Nephron (organoid): ENCODE measurements around the gene PIF1.
"Not testable (repeated sequence)": the region's sequence is repeated elsewhere in the genome, so short reads cannot be mapped to it uniquely, and the experiment has no call there.

Source experiments
- H3K27ac Mint-ChIP-seq, 3 experiments: 2 replicates each; pipeline ENCODE4 v1.8.0; 2020; ENCODE audit warnings: mixed read lengths in 3 of 3, mild to moderate bottlenecking in 2 of 3, moderate library complexity in 1 of 3
- H3K27me3 Mint-ChIP-seq: 2 replicates; pipeline ENCODE4 v1.8.0; 2021; ENCODE audit warnings: low read depth, mild to moderate bottlenecking, moderate library complexity, mixed read lengths
- H3K36me3 Mint-ChIP-seq: 2 replicates; pipeline ENCODE4 v1.8.0; 2020; ENCODE audit warnings: low read depth, mixed read lengths
- H3K4me1 Mint-ChIP-seq: 2 replicates; pipeline ENCODE4 v1.8.0; 2020; ENCODE audit warnings: mixed read lengths
- H3K4me3 Mint-ChIP-seq, 3 experiments: 2 replicates each; pipeline ENCODE4 v1.8.0; 2020; ENCODE audit warnings: mild to moderate bottlenecking in 3 of 3, mixed read lengths in 3 of 3, moderate library complexity in 2 of 3
- H3K9me3 Mint-ChIP-seq: 2 replicates; pipeline ENCODE4 v1.8.0; 2020; ENCODE audit warnings: mixed read lengths
- TF ChIP-seq, protein P1 (sequence below), 3 experiments: fragments of 200-600 bp; sonication (generic); IDR thresholded peaks; one replicate each; pipeline ENCODE4 v1.5.0; 2021; ENCODE audit warnings: antibody characterized with exemption in 3 of 3; ENCODE audit not compliant: unreplicated experiment in 3 of 3

The PIF1 gene

GRCh38 chr15:64833690-64834089 lies 8.2 kb upstream of the PIF1 start:
- no peaks in the 10 kb centered on the region for H3K27me3 Mint-ChIP-seq
- peaks cover 4% of the 10 kb centered on the region for H3K36me3 Mint-ChIP-seq
- H3K27ac Mint-ChIP-seq = no peak overlapping the region
- no peak overlapping the region for H3K4me3 Mint-ChIP-seq
- TF ChIP-seq, protein P1, sequence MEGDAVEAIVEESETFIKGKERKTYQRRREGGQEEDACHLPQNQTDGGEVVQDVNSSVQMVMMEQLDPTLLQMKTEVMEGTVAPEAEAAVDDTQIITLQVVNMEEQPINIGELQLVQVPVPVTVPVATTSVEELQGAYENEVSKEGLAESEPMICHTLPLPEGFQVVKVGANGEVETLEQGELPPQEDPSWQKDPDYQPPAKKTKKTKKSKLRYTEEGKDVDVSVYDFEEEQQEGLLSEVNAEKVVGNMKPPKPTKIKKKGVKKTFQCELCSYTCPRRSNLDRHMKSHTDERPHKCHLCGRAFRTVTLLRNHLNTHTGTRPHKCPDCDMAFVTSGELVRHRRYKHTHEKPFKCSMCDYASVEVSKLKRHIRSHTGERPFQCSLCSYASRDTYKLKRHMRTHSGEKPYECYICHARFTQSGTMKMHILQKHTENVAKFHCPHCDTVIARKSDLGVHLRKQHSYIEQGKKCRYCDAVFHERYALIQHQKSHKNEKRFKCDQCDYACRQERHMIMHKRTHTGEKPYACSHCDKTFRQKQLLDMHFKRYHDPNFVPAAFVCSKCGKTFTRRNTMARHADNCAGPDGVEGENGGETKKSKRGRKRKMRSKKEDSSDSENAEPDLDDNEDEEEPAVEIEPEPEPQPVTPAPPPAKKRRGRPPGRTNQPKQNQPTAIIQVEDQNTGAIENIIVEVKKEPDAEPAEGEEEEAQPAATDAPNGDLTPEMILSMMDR (IDR thresholded peaks at IDR 0.05; ENCODE audit: unreplicated experiment in 3 of 3) = no peak
- peaks cover 19% of the 10 kb centered on the region for H3K4me1 Mint-ChIP-seq
- H3K9me3 Mint-ChIP-seq = no peaks in the 10 kb centered on the region

GRCh38 chr15:64828985-64829384 lies 3.5 kb upstream of the PIF1 start:
- TF ChIP-seq, protein P1 (IDR thresholded peaks at IDR 0.05; ENCODE audit: unreplicated experiment in 3 of 3) = no peak
- Mint-ChIP-seq H3K9me3 (no peaks in the 10 kb centered on the region), H3K36me3 (no peaks in the 10 kb centered on the region), H3K4me3 (no peak overlapping the region), H3K27ac (no peak overlapping the region), H3K4me1 (peaks cover 25% of the 10 kb centered on the region), H3K27me3 (peaks cover 13% of the 10 kb centered on the region)

- Mint-ChIP-seq H3K27me3 (peaks cover 17% of the 10 kb centered on the region), H3K27ac (peak overlapping the region; percentile 93 to 98 (median 96)), H3K9me3 (no peaks in the 10 kb centered on the region), H3K4me1 (peaks cover 22% of the 10 kb centered on the region), H3K36me3 (peaks cover 10% of the 10 kb centered on the region), H3K4me3 (peak overlapping the region; percentile 87 to 96 (median 93))
- TF ChIP-seq, protein P1 (IDR thresholded peaks at IDR 0.05; ENCODE audit: unreplicated experiment in 3 of 3) = no peak
Observed at GRCh38 chr15:64824929-64825430, 467 bp downstream of the PIF1 start.

DNA sequence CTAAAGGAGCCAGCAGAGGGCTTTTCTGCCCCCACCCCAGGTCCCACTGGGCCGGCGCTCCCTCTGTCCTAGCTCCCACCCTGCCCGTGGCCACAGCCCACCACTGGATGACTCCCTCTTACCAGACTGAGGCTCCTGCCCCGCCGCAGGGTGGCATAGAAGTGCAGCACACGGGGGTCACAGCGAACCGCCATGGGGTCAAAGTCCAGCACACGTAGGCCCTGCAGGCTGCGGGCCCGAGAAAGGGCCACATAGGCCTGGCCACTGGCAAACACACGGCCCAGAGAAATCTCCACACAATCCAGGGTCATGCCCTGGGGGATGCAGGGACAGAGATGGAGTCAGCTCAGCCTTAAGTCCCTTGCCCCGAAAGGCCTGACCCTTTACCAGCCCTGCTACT lies 9.0 kb downstream of the PIF1 start:
- no peak overlapping the region for H3K27ac Mint-ChIP-seq
- no peaks in the 10 kb centered on the region for H3K9me3 Mint-ChIP-seq
- TF ChIP-seq, protein P1 (IDR thresholded peaks at IDR 0.05; ENCODE audit: unreplicated experiment in 3 of 3) = no peak
- peaks cover 5% of the 10 kb centered on the region for H3K4me1 Mint-ChIP-seq
- peaks cover 15% of the 10 kb centered on the region for H3K36me3 Mint-ChIP-seq
- no peak overlapping the region for H3K4me3 Mint-ChIP-seq
- H3K27me3 Mint-ChIP-seq = peaks cover 3% of the 10 kb centered on the region

- H3K4me1 Mint-ChIP-seq, H3K27ac Mint-ChIP-seq, H3K4me3 Mint-ChIP-seq, H3K27me3 Mint-ChIP-seq, H3K9me3 Mint-ChIP-seq: not testable (repeated sequence)
- peaks cover 11% of the 10 kb centered on the region for H3K36me3 Mint-ChIP-seq
Observed at GRCh38 chr15:64814965-64815364, 10.5 kb downstream of the PIF1 start.

DNA sequence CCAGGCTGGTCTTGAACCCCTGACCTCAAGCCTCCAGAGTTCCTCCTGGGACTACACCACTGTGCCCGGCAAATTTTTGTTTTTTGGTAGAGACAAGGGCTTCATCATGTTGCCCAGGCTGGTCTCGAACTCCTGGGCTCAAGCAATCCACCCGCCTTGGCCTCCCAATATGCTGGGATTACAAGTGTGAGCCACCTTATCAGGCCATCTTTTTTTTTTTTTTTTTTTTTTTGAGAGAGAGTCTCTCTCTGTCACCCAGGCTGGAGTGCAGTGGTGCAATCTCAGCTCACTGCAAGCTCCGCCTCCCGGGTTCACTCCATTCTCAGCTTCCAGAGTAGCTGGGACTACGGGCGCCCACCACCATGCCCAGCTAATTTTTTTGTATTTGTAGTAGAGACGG lies 11.2 kb downstream of the PIF1 start:
- H3K27me3 Mint-ChIP-seq, H3K4me3 Mint-ChIP-seq, H3K9me3 Mint-ChIP-seq, H3K27ac Mint-ChIP-seq: not testable (repeated sequence)
- H3K36me3 Mint-ChIP-seq = peaks cover 11% of the 10 kb centered on the region
- peaks cover 11% of the 10 kb centered on the region for H3K4me1 Mint-ChIP-seq

GRCh38 chr15:64813075-64813474 lies 12.4 kb downstream of the PIF1 start:
- Mint-ChIP-seq H3K27me3 (peaks cover 6% of the 10 kb centered on the region), H3K27ac (peak overlapping the region in 2 of 3 experiments; percentile 15 to 18), H3K9me3 (no peaks in the 10 kb centered on the region), H3K4me3 (no peak overlapping the region), H3K4me1 (peaks cover 11% of the 10 kb centered on the region), H3K36me3 (peaks cover 9% of the 10 kb centered on the region)
- TF ChIP-seq, protein P1 (IDR thresholded peaks at IDR 0.05; ENCODE audit: unreplicated experiment in 3 of 3) = no peak
